HCEC 1CT (cell line): ENCODE data around the gene RABGAP1L.
"Not testable (repeated sequence)": the region's sequence is repeated elsewhere in the genome, so short reads cannot be mapped to it uniquely, and the experiment has no call there.

ENCODE experiments used
- DNase-seq: peaks from one replicate; pipeline ENCODE4 v3.0.0-alpha.2; 2017

The RABGAP1L gene

DNA sequence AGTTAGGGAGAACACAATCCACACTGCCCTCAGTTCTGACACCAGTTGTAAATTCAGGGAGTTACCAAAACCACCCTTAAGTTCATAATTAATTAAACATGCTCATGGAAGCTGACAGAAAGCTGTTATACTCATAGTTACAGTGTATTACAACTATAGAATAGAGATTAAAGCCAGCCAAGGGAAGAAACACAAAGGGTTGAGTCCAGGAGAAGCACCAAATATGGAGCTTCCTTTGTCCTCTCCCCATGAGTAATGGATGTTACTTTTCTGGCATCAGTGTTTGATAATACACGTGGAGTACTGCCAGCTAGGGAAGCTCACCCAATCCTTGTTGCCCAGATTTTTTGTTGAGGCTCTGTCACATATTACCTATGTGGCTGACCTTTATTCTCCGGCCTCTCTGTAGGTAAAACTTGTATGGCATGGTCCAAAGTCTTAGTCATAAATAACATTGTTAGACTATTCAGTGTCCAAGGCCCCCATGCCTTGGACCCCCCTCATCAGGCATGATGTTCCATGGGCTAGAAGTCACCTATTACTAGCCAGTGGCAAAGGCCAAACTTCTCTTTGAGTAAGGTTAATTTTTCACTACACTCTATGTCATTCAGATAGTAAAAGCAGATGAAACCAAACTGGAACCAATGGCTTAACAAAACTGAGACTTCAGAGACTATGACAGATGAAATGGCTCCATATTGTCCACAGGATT is 464.2 kb downstream of the RABGAP1L start:
- DNase-seq: no peak

DNA sequence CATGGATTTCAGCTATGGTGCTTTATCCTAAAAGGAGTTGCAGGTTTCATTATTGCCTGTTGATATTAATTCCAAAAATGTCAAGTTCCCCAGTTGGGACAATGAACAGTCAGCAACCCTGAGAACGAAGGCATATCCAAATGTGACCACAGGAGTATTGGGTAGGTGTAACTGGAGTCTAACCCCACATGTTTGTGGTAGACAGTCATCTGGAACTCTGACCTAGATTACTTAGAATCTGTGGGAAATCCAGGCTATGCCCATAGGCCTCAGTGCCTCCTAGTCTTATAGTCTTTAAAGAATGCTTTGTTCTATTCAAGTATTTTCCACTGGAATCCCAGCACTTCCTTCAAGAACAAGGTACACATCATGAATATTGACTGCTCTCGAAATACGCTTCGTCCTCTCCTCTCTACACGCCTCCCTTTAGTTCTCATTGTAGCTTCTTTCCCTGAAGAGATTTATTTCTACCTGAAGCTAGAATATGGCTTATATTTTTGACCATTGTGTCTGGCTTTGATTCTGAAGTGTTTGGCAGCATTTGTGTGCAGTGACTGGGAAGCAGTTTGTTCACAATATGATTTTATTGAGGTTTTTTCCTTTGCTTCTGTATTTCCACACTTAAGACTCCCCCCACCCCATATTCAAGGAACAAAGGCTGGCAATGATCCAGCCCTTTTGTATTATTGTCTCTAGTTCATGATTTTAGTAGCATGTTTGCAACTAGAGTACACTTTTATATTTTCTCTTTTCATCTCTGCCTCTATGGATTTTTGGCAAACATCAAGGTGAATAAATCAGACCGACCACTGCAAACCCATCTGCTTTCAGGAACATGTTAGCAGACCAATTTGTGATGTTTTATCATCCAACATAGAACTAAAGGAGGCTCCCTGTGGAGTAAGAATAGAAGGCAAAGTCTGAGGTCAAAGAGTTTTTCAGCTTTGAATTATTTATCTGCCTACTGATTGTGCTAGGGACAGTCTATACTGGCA is 467.0 kb downstream of the RABGAP1L start:
- peak; percentile 67 for DNase-seq

DNA sequence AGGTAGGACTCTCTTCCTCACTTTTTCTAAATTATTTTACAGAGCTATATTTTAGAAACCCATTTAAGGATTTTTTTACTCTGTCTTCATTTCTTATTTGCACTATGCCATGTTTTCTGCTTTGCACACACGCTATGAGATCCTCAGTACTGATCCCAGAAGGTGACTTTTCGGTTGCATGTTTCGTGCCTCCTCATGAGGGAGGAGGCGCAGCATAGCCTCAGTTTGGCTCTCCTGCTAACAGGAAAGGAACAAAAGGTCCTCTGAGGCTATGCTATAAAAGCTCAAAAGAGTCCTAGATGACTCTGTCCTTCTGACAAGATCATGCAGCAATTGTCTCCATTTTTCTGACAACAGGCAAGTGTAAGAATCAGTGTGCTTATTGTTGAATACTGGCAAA is 478.2 kb downstream of the RABGAP1L start:
- DNase-seq: no peak

DNA sequence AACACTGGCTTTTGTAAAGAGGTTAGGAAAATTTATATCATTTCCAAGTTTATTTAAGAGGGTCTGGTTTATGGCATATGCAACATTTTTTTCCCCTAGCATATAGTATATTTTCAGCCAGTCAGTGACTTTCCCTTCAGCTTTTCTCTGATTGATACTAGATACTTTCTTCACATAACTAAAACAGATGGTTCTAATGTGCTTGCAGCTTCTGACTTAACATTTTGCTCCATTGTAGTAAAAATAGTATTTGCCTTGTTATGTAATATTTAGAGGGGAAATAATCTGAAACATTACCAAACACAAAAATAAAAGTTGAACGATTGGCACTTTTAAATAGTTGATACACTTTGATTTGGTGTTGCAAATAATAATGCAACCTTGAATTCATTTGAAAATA is 480.1 kb downstream of the RABGAP1L start:
- no peak for DNase-seq

DNA sequence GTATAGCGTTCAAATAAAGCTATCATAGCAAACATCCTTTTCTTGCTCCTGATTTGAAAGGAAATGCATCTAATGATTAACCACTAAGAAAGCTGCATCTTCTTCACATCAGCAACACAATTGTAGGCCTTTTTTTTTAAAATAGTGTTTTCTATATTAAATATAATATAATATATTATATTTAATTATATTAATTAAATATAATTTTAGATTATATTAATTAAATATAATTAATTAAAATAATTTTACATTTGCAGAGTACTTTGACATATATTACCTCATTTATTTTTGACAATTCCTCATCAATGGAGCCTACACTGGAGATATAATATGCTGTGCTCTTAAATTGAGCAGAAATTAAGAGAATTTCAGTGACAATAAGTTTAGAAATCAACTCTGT is 481.5 kb downstream of the RABGAP1L start:
- no peak for DNase-seq

DNA sequence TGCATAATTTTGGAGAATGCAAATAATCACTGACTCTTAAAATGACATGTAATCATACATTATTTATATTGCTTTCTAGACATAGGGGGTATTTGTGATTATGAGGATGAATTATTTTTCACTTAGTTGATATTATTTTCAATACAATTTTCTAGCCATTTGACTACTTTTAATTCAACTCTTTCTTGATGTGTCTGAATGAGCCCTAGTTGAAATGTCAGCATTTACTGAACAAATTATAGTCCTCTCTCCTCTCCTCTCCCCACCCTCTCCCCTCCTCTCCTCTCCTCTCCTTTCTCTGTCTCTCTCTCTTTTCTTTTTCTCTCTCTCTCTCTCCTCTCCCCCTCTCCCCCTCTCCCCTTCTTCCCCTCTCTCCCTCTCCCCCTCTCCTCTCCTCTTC is 483.1 kb downstream of the RABGAP1L start:
- no peak for DNase-seq

DNA sequence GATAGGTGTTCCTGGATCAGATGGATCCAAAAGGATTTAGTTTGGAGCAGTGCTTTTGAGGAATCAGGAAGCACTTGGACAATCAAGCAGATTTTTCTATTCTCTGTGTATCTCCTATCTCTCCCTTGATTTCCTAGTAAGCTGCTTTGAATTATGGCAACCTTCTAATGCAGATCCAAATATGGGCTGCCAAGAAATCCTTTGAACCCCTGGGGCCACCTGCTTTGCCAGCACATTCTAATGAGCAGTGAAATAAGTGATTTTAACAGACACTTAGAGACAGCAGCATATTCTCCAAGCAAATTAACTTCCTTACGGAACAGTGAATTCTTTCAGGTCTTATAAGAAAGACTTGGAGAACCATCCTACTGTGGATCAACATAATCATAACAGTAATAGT is 483.9 kb downstream of the RABGAP1L start:
- DNase-seq: no peak

DNA sequence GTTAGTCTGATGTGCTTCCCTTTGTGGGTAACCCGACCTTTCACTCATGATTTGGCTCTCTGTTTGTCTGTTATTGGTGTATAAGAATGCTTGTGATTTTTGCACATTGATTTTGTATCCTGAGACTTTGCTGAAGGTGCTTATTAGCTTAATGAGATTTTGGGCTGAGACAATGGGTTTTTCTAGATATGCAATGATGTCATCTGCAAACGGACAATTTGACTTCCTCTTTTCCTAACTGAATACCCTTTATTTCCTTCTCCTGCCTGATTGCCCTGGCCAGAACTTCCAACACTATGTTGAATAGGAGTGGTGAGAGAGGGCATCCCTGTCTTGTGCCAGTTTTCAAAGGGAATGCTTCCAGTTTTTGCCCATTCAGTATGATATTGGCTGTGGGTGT is 490.3 kb downstream of the RABGAP1L start:
- DNase-seq: not testable (repeated sequence)

DNA sequence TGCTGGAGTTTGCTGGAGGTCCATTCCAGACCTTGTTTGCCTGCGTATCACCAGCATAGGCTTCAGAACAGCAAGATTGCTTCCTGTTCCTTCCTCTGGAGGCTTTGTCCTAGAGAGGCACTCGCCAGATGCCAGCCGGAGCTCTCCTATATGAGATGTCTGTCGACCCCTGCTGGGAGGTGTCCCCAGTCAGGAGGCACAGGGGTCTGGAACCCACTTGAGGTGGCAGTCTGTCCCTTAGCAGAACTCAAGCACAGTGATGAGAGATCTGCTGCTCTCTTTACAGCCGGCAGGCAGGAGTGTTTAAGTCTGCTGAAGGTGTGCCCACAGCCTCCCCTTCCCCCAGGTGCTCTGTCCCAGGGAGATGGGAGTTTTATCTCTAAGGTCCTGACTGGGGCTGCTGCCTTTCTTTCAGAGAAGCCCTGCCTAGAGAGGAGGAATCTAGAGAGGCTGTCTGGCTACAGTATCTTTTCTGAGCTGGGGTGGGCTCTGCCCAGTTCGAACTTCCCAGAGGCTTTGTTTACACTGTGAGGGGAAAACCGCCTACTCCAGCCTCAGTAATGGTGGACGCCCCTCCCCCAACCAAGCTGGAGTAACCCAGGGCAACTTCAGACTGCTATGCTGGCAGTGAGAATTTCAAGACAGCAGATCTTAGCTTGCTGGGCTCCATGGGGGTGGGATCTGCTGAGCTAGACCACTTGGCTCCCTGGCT is 493.4 kb downstream of the RABGAP1L start:
- DNase-seq: no peak

DNA sequence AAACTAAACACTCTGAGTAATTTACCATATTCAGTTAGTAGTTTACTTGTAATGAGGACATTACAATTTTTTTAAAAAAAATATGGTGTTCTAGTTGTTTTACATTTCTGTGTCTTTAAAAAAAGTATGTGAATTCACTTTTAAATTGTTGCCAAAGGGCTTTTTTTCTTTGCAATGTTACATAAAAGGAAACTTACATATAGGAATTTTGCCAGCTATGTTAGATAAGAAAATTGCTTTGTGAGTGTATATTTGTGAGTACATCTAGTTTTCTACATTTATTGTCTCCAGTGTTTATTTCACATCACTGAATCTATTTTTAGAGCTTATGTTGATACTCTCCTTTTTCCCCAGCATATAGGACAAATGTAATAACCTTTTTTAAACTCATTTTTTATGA is 495.2 kb downstream of the RABGAP1L start:
- no peak for DNase-seq

DNA sequence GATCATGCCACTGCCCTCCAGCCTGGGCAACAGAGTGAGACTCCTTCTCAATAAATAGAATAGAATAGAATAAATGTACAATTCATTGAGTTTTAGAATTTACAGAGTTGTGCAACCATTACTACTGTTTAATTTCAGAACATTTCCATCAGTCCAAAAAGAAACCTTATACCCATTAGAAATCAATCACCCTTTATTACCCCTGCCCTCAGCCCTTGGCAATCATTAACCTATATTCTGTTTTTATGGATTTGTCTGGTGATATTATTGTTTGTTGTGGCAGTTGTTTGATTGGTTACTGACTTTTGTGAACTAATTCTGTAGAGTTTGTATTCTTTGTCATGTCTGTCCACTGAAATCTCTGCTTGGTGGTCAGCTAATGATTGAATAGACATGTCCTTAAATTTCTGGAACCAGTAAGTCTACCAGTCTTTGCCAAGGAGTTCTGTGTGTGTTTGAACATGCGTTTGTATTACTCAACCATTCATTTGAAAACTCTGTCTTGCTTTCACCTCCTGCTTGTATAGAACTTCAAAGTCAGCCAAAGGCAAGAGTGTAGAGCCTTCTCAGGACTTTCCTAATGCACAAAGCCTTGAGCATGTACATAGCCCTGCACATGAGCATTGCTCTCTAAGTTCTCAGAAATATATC is 497.2 kb downstream of the RABGAP1L start:
- no peak for DNase-seq

DNA sequence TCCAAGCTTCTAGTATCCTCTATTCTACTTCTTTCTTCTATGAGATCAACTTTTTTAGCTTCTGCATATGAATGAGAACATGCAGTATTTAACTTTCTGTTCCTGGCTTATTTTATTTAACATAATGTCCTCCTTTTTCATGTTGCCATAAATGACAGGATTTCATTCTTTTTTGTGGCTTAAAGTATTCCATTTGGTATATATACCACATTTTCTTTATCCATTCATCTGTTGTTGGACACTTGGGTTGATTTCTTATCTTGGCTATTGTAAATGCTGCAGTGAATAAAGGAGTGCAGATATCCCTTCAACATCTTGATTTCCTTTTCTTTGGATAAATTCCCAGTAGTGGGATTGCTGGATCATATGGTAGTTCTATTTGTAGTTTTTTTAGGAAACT is 498.1 kb downstream of the RABGAP1L start:
- no peak for DNase-seq

DNA sequence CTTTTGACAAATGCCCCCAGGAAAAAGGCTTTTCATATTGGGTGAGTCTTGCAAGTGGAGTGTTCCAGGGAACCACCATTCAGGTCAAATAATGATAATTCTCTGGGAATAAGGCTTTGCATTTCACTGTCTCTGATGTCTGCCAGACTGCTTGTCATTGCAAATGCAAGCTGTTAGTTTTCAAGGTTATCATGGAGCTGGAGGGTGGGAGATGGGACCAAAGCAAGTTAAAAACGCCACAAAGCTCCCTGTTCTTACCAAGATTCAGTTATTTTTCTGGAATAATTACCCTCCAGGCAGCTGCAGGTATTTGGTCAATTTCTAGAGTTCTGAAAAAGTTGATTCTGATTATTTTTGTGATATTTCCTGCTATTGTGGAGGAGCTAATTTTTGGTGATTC is 498.6 kb downstream of the RABGAP1L start:
- no peak for DNase-seq

DNA sequence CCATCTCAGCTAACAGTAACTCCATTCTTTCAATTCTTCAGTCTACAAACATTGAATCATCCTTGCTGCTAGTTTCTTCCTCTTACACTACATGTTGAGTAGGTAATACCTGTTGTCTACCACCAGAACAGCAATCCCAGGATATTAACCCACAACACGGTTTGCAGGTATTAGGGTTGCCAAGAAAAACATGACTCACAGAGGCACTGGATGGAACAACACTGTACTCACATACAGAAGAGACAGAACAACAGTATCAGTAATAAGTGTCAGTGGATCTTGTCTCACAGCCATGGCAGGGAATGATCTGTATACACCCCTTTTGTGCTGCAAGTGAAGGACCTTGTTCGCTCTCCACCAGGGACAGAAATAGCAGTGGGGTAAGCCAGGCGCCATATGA is 500.5 kb downstream of the RABGAP1L start:
- peak; percentile 4 for DNase-seq

DNA sequence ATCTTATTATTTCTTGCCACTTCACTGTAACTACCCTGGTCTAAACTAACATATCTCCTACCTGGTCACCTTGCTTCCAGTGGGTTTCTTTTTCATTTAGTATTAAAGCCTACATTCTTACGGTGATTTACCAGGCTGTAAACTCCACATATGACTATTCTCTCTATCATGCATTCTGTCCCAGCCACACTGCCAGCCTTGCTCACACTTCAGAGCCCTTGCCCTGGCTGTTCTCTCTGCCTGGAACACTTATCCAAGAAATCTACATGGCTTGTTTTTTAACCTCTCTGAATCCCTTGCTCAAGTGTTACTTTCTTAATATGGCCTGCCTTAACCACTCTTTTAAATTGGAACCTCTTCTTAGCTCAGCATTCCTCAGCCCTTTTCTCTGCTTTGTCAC is 501.2 kb downstream of the RABGAP1L start:
- DNase-seq: no peak

DNA sequence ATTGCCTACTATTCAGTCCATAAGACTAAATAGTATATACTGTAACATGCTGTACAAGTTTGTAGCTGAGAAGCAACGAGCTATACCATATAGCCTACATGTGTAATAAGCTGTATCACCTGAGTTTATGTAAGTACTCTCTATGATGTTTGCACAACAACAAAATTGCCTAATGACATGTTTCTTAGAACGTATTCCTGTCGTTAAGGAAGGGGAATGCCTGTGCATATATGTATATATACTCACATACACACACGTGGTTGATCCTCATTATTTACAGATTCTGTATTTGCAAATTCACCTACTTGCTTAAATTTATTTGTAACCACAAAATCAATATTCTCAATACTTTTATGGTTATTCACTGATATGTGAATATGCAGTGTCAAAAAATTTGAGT is 504.0 kb downstream of the RABGAP1L start:
- DNase-seq: no peak

DNA sequence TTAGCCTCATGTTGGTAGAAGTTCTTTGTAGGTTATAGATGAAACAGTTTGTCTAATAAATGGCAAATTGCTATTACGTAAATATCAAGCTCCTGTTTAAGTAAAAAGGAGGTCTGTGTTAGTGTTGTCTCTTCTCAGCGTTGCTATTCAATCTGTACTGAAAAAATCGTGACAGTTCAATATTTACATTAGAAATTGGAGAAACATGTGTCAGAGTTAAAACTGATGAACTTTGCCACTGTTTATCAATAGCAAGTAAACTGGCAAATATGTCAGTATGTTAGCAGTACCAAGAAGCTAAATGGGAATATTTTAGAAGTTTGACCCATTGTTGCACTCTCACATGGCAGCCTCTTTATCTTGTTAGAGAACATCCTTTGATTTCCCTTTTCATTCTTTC is 506.9 kb downstream of the RABGAP1L start:
- no peak for DNase-seq

DNA sequence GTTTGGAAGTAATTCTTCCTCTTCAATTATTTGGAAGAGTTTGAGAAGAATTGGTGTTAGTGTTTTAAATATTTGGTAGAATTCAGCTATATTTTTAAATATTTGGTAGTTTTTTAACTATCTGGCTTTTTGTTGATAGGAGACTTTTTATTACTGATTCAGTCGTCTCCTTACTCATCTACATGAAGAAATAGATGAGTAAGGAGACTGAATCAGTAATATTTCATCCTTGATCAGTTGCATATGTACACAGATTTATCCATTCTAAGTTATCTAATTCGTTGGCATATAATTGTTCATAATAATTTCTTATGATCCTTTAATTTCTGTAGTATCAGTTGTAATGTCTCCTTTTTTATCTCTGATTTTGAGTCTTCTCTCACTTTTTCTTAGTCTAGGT is 512.5 kb downstream of the RABGAP1L start:
- DNase-seq: no peak

DNA sequence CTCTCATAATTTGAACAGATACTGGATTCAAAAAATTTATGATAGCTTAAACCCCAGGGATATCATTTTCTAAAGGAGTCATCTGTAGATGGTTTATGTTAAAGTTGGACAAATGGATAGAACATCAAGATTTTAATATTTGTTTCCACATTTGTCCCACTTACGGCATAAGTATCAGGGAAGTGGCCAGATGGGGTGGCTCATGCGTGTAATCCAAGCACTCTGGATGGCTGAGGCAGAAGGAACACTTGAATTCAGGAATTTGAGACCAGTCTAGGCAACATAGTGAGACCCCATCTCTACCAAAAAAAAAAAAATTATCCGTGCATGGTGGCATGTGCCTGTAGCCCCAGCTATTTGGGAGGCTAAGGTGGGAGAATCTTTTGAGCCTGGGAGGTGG is 517.5 kb downstream of the RABGAP1L start:
- DNase-seq: no peak

DNA sequence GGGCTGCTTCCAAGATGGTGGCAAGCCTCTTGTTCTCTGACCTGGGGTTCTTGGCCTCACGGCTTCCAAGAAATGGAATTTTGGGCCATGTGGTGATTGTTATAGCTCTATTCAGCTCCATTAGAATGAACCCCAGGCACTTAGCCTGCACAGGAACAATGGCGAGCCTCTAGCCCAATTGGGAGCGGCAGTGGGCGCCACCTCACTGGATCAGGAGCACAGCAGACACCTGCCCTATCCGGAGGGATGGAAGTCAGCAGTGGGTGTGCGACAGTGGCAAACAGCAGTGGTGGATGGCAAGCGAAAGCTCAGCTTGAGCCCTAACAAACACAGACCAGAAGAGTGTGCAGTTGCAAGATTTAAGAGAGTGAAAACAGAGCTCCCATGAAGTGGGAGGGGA is 519.3 kb downstream of the RABGAP1L start:
- no peak for DNase-seq

DNA sequence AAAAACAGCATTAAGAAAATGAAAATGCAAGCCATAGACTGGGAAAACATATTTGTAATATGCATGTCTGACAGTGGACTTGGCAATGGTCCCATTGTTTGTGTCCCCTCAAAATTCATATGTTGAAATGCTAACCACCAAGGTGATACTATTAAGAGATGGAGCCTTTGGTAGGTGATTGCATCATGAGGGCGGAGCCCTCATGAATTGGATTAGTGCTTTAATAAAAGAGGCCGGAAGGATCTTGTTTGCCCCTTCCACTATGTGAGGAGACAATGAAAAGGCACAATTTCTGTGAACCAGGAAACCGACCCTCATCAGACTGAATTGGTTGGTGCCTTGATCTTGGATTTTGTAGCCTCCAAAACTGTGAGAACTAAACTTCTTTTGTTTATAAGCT is 520.8 kb downstream of the RABGAP1L start:
- no peak for DNase-seq

DNA sequence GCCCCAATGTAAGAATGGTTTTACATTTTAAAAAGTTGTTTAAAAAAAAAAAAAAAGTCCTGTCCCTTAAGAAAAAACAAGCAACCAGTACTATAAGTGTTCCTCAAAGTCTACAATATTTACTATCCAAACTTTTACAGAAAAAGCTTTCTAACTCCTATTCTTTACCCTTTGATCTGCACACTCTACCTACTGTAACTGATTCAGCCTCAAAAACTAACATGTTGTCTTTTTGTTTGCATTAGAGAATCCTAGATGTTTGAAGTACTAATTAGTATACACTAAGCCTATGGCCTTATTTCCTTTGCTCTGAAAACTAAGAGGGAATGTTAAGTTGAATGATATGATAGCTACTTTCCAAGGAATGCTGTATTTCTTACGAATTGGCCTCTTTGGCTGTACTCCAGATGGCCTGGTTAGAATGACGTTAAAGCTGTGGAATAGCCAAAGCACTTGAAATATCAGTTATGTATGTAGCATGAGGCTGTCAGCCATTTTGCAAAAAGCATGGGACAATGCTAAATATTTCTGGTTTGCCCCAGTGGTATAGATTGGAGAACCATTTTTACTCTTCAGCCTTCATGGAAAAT is 523.2 kb downstream of the RABGAP1L start:
- DNase-seq: peak; percentile 36

DNA sequence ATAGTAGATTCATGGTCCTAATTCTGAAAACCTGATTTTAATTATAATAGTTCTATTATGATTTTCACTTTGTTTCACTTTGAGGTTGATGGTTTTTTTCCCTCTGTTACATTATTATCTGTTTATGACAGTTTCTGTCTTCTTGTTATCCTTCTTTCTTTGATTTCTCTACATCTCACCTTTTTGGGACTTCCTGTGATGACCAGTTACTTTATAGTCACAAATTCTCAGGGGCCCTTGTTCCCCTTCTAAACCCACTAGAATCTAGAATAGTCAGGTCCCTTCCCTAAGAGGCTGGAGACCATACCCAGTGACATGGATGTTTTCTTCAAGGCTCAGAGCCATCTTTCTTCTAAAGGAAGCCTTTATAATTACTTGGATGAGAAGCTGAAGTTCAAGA is 526.9 kb downstream of the RABGAP1L start:
- DNase-seq: no peak
